ENCODE measurements around the gene ARHGEF40. TPM values are rescaled to one million over a fixed set of nuclear protein-coding genes. Genes with fewer than 3 reads are reported as not detected.
A peak's percentile ranks its signal among the peaks of the same experiment; 100 is the strongest.

ARHGEF40 gene
- total and polyA plus RNA-seq, 10 of the 15 experiments (the other 5 are each of a cell fraction or from before 2014, with no cell fraction given): 0.03 to 0.31 (median 0.08) TPM; not detected in 2

DNA sequence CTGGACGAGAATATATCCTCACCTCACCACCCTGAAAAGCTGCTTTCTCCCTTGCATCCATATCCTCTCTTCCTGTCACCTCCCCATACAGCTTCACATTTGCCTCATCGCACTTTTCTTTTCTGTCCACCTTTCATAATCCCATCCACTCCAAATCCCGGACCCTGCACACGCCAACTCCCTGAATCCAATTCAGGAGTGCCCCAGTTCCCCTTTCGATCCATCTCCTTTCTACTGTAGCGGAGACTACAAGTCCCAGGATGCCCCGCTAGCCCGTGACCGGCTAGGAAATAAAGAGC is 33.3 kb downstream of the ARHGEF40 start (continued):
- TF ChIP-seq CEBPZ (IDR thresholded peaks at IDR 0.05; ENCODE audit: low read depth, low read length) (no peak), CBFB (IDR thresholded peaks at IDR 0.05; ENCODE audit: low read depth) (no peak), ATF7 (IDR thresholded peaks at IDR 0.05; ENCODE audit: low read depth) (no peak), HDAC6 (IDR thresholded peaks at IDR 0.05; ENCODE audit: unreplicated experiment) (no peak), SPI1 (IDR thresholded peaks at IDR 0.05; ENCODE audit: borderline replicate concordance, insufficient read depth, low read depth, low read length) (peak; percentile 93), ZBED1 (IDR thresholded peaks at IDR 0.05; ENCODE audit: borderline replicate concordance) (no peak), SREBF1 (IDR thresholded peaks at IDR 0.05; ENCODE audit: low read length) (no peak), CREB1 (IDR thresholded peaks at IDR 0.05; ENCODE audit: low read depth) (no peak), HCFC1 (IDR thresholded peaks at IDR 0.05; ENCODE audit: low read length) (peak; percentile 91), CHD4 (IDR thresholded peaks at IDR 0.05) (no peak), JUND (IDR thresholded peaks at IDR 0.05; ENCODE audit: low read depth, low read length) (no peak), RBBP5 (conservative IDR thresholded peaks at IDR 0.05) (no peak), POU2F2 (IDR thresholded peaks at IDR 0.05; ENCODE audit: borderline replicate concordance, low read depth, low read length) (no peak), PAX8 (IDR thresholded peaks at IDR 0.05) (no peak), RB1 (IDR thresholded peaks at IDR 0.05; ENCODE audit: borderline replicate concordance) (no peak), MTA2 (IDR thresholded peaks at IDR 0.05; ENCODE audit: low read depth) (no peak), BCL3 (IDR thresholded peaks at IDR 0.05; ENCODE audit: borderline replicate concordance, insufficient read depth, low read depth, low read length, poor library complexity, severe bottlenecking) (no peak), POLR2A (IDR thresholded peaks at IDR 0.05; ENCODE audit: low read depth, low read length) (no peak), TAF1 (IDR thresholded peaks at IDR 0.05; ENCODE audit: borderline replicate concordance, low read depth, low read length) (no peak)
- TF ChIP-seq, protein P1, sequence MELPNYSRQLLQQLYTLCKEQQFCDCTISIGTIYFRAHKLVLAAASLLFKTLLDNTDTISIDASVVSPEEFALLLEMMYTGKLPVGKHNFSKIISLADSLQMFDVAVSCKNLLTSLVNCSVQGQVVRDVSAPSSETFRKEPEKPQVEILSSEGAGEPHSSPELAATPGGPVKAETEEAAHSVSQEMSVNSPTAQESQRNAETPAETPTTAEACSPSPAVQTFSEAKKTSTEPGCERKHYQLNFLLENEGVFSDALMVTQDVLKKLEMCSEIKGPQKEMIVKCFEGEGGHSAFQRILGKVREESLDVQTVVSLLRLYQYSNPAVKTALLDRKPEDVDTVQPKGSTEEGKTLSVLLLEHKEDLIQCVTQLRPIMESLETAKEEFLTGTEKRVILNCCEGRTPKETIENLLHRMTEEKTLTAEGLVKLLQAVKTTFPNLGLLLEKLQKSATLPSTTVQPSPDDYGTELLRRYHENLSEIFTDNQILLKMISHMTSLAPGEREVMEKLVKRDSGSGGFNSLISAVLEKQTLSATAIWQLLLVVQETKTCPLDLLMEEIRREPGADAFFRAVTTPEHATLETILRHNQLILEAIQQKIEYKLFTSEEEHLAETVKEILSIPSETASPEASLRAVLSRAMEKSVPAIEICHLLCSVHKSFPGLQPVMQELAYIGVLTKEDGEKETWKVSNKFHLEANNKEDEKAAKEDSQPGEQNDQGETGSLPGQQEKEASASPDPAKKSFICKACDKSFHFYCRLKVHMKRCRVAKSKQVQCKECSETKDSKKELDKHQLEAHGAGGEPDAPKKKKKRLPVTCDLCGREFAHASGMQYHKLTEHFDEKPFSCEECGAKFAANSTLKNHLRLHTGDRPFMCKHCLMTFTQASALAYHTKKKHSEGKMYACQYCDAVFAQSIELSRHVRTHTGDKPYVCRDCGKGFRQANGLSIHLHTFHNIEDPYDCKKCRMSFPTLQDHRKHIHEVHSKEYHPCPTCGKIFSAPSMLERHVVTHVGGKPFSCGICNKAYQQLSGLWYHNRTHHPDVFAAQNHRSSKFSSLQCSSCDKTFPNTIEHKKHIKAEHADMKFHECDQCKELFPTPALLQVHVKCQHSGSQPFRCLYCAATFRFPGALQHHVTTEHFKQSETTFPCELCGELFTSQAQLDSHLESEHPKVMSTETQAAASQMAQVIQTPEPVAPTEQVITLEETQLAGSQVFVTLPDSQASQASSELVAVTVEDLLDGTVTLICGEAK (IDR thresholded peaks at IDR 0.05; ENCODE audit: borderline replicate concordance): no peak
- TF ChIP-seq, protein P2, sequence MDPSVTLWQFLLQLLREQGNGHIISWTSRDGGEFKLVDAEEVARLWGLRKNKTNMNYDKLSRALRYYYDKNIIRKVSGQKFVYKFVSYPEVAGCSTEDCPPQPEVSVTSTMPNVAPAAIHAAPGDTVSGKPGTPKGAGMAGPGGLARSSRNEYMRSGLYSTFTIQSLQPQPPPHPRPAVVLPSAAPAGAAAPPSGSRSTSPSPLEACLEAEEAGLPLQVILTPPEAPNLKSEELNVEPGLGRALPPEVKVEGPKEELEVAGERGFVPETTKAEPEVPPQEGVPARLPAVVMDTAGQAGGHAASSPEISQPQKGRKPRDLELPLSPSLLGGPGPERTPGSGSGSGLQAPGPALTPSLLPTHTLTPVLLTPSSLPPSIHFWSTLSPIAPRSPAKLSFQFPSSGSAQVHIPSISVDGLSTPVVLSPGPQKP (IDR thresholded peaks at IDR 0.05; ENCODE audit: low read depth, low read length): no peak
- TF ChIP-seq, protein P3, sequence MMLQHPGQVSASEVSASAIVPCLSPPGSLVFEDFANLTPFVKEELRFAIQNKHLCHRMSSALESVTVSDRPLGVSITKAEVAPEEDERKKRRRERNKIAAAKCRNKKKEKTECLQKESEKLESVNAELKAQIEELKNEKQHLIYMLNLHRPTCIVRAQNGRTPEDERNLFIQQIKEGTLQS (IDR thresholded peaks at IDR 0.05; ENCODE audit: borderline replicate concordance, extremely low read depth, low read depth, low read length): 0 out of 2 replicates have a peak, but pooled peaks have one; percentile 64

All from GM12878 (cell line).